Stimulated activated CD8-positive, alpha-beta memory T cell treated with anti-CD3 and anti-CD28 coated beads, Interleukin-4, amount 100 ng/mL, for 24 hours (primary cell): Measurements from ENCODE around the gene MTOR.
A peak's percentile ranks its signal among the peaks of the same experiment; 100 is the strongest.
"Not testable (repeated sequence)": the region's sequence is repeated elsewhere in the genome, so short reads cannot be mapped to it uniquely, and the experiment has no call there.

ENCODE experiments used
- DNase-seq: peaks from one replicate; pipeline ENCODE4 v3.0.0-alpha.2; 2020; ENCODE audit warnings: low read depth

MTOR gene

GRCh38 chr1:11109047-11109760 is 153.1 kb downstream of the MTOR start:
- no peak for DNase-seq

DNA sequence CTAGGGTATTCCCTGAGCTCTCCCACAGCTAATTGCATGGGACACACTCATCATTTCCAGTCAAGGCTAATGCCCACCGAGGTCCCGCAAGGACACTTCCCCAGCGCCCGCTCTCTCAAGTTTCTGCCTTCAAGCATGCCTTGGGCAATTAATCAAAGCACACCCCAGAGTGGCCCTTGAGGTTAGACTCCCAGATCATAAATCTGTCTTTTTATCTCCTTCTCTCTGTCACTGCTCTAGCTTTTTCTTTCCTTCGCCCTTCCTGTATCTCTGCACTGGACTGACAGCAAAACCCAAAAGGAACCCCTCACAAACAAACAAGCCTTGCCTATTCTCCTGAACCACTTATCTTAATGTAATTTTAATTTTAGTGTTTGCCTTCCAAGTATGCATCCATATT is 154.8 kb downstream of the MTOR start:
- no peak for DNase-seq

DNA sequence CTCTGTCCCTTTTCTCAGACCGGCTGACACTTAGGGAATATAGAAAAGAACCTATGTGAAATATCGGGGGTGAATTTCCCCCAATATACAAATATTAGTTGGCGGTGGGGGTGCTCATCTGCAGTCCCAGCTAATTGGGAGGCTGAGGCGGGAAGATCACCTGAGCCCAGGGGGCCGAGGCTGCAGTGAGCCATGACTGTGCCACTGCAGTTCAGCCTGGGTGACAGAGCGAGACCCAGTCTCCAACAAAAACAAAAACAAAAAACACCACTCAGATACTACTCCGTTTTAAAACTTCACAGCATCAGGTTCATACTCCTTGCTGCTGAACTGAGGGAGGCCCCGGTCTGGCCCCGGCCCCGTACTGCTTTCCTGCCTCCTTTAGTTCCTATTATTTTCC is 156.8 kb downstream of the MTOR start:
- DNase-seq = no peak

- no peak for DNase-seq
Observed at GRCh38 chr1:11101347-11101746, 161.0 kb downstream of the MTOR start.

DNA sequence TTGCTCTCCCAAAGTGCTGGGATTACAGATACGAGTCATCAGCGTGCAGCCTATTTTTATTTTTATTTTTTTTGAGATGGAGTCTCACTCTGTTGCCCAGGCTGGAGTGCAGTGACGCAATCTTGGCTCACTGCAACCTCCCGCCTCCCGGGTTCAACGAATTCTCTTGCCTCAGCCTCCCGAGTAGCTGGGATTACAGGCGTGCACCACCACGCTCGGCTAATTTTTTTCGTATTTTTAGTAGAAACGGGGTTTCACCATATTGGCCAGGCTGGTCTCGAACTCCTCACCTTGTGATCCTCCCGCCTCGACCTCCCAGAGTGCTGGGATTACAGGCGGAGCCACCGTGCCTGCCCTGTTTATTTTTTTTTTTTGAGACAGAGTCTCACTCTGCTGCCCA is 161.5 kb downstream of the MTOR start:
- DNase-seq = not testable (repeated sequence)

DNA sequence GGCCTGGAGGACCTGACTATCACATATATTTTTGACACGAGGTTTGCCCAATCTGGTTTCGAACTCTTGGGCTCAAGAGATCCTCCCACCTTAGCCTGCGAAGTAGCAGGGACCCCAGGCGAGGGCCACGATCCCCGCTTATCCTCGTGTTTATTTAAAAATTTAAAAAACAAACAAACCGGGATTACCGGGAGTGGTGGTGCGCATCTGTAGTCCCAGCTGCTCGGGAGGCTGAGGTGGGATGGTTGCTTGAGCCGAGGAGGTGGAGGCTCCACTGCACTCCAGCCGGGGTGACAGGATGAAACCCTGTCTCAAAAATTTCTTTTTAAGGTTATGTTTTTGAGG is 162.2 kb downstream of the MTOR start:
- no peak for DNase-seq

- DNase-seq = peak; percentile 92
Observed at GRCh38 chr1:11099310-11100148, 162.8 kb downstream of the MTOR start, which contains the start of gene EXOSC10. TSS of gene EXOSC10 (minus strand) at chr1:11099869. CDS start at chr1:11099831, 38 bp downstream.

DNA sequence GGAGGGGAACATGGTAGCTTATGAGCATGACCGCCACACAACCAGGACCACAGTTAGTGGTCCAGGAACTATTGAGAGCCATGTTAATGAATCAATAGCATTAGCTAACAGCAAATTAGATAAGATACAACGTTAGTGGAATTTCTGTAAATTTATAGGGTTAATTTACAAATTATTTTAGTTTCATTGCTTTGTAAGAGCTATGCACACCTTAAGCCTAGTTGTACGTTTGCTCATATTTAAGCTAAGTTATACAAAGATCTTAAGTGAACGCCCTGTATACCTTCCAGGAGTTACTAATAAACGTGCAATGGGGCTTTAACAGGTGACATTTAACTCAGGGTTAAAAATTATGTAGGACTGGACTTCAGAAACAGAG is 163.4 kb downstream of the MTOR start:
- no peak for DNase-seq

GRCh38 chr1:11083784-11084183 is 178.6 kb downstream of the MTOR start:
- DNase-seq = not testable (repeated sequence)

- no peak for DNase-seq
Observed at GRCh38 chr1:11080931-11081330, 181.4 kb downstream of the MTOR start.

GRCh38 chr1:11078631-11079030 is 183.7 kb downstream of the MTOR start:
- no peak for DNase-seq

- not testable (repeated sequence) for DNase-seq
Observed at GRCh38 chr1:11073398-11073797, 189.0 kb downstream of the MTOR start.

DNA sequence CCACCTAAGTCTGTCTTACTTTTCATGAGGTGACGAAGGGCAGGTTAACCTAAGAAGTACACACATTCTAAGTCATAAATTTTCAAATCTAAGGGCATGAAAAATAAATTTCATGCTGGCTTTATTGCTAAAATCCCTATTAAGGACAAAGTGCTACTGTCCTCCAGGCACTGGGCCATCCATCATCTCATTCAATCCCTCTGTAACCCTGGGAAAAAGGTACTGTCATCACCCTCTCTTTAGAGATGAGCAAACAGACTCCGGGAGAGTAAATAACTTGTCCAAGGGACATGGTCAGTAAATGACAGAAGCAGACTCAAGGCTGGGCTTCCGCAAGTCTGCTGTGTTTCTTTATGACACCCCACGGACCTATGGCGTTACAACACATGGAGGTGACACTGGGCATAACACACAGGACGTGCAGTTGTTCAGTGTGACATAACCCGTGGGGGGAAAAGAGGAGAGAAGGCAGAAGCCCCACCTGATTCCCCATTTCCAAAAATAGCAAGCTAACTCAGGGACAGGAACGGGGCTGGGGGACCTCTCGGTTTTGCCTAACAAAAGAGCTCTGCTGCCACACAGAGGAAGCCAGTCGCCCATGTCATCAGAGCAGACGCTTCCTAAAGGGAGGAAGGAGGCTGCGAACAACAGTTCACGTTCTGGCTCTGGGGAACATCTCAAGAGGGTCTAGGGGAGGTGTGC is 190.0 kb downstream of the MTOR start:
- DNase-seq = no peak

DNA sequence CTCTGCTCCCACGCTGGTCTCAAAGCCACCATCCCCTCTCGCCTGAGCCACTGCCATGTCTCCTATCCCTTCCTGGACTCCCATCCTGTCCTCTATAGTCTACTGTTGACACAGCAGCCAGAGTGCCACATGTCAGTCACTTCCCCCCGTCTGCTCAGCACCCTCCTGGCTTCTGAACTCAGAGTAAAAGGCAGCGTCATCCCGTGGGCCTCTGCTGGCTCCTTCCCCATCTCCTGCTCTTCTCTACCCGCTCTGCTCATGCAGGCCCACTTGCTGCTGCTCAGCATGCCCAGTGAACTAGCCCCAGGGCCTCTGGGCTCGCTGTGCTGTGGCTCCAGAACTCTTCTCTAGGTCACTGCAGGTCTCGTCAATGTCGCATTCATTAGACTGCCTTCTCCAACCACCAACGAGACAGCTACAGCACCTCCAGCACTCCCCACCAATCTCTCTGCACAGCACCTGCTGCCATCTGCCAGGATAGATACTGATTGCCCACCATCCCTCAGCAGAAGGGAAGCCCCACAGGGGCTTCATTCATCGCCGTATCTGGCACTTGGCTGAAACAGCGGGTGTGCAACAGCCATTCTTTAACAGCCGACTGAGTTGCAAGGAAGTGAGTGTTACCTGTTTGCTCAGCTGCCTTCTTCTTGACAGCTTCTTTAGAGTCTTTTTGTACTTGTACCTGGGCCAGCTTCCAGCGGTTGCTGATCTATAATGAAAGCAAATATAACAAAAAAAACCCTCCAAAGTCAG is 190.7 kb downstream of the MTOR start:
- DNase-seq = no peak

DNA sequence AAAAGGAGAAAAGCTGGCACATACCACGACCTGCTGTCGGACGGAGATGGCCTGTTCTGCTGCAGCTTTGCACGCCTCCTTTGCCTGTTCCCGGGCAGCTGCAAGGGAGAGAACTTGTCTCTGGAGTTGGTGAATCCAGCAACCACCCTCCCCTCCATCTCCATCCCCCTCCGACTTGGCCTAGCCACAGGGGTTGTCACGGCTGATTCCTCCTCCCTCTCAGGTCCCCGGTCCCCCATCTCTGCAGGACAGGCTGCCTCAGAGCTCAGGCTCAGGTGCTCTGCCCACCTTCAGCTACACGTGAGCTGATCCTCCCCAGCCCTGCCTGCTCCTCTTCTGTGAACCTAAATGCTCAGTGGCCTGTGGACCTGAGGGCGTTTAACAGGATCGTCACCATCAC is 191.5 kb downstream of the MTOR start:
- no peak for DNase-seq

GRCh38 chr1:11068600-11069473 is 193.5 kb downstream of the MTOR start:
- DNase-seq = no peak

DNA sequence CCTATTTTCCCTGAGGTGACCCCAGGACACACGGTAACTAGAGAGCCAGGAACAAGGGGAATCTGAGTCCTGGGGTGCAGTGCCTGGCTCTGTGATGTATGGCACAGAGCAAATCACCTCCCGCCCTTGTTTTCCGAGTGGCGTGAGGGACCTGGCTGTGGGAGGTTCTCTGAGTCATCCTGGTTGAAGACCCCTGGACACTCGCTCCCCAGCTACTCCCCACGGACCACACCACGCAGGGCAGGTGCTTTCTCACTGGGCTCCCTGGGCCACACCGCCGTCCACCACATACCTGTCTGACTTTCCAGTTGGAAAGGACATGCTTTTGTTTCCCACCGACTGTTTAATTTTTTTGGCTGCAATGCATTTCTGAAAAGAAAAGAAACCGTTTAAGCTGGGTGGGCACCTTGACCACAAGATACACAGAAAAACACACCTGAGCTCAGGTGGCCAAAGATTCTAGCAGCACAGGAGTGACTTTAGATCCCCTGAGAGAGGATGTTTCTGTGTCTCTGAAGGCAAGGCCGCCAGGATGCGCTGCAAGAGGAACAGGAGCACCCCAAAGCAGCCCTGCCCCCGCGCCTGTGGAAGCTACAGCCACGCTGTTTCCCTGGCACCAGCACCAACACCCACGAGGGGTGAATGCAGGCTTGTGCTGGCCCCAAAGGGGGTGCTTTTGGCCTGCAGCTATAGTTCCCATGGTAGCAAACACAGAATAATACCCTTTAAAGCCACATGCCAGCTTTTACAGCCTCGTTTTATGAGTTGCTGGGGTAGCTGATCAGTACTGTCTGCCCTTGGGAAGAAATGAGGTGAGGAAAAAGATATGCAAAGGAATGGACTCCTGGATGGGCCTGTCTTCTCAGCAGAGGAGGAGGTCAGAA is 194.4 kb downstream of the MTOR start:
- no peak for DNase-seq

DNA sequence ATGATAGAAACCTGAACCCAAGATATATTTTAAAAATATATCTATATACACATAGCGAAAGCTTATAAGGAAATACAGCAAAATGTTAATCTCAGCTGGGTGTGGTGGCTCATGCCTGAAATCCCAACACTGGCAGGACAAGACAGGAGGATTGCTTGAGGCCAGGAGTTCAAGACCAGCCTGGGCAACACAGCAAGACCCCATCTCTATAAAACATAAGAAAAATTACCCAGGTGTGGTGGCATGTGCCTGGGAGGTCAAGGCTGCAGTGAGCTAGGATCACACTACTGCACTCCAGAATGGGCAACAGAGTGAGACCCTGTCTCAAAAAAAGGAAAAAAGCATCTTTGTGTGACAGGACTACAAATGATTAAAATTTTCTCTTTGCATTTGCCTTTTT is 196.6 kb downstream of the MTOR start:
- DNase-seq = no peak

- DNase-seq = no peak
Observed at GRCh38 chr1:11064942-11065341, 197.4 kb downstream of the MTOR start.

DNA sequence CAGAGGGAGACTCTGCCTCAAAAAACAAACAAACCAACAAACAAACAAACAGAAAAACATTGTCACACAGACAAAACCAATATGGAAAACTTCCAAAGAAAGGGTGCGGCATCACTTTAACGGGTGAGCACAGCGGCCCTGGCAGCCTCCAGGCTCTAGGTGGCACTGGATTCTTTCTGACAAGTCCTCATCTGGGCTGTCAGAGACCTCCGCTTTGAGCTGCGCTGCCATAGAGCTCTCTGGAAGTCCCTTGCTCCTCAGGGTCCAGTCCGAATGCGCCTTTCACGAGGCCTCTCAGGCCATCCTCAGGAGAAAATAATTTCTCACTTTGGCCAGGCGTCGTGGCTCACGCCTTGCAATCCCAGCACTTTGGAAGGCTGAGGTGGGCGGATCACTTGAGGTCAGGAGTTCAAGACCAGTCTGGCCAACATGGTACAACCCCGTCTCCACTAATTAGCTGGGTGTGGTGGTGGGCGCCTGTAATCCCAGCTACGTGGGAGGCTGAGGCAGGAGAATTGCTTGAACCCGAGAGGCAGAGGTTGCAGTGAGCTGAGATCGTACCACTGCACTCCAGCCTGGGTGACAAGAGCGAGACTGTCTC is 198.3 kb downstream of the MTOR start:
- DNase-seq = not testable (repeated sequence)
